Left lobe of liver (tissue), 2 donors: ENCODE data around the gene CNOT8. TPM values are rescaled to one million over a fixed set of nuclear protein-coding genes. Genes with fewer than 3 reads are reported as not detected.

Experiments used
- ATAC-seq: fragments of 200-7000 bp; cut with Tn5 transposase; one replicate; pipeline ENCODE4 v1.9.1; 2020; ENCODE audit warnings: mild to moderate bottlenecking, moderate library complexity
- DNase-seq: peaks from one replicate; pipeline ENCODE4 v3.0.0-alpha.2; 2020; ENCODE audit warnings: low spot score
- total RNA-seq: library from RNA; stranded (reverse); gene quantifications from one replicate; pipeline ENCODE4 v1.2.1, GENCODE V29; 2021
- donor health status: DM: no; HTN: no; CAD: no; lungs with moderate emphysema.
- donor health status: DM: no; HTN: yes; CAD: no.

The CNOT8 gene
- total RNA-seq, 1 donor from 2014 or later = 18.0 TPM

DNA sequence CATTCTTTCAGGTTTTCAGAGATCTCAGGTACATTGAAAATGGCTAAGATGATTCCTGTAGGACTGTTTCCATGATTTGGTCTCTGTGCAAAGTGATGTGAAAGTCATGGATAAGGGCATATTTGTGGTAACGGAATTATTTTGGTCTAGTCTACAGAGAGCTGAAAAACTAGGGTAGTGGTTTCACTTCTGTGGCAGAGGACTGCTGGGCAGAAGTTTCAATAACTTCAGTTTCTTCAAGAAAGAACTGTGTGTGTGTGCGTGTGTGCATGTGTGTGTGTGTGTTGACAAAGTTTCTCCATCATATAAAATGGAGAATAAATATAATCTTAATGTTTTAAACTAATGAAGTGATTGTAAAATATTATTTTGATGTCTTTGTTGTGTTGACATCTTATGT is 4.3 kb downstream of the CNOT8 start:
- no peak for ATAC-seq
- DNase-seq = no peak

DNA sequence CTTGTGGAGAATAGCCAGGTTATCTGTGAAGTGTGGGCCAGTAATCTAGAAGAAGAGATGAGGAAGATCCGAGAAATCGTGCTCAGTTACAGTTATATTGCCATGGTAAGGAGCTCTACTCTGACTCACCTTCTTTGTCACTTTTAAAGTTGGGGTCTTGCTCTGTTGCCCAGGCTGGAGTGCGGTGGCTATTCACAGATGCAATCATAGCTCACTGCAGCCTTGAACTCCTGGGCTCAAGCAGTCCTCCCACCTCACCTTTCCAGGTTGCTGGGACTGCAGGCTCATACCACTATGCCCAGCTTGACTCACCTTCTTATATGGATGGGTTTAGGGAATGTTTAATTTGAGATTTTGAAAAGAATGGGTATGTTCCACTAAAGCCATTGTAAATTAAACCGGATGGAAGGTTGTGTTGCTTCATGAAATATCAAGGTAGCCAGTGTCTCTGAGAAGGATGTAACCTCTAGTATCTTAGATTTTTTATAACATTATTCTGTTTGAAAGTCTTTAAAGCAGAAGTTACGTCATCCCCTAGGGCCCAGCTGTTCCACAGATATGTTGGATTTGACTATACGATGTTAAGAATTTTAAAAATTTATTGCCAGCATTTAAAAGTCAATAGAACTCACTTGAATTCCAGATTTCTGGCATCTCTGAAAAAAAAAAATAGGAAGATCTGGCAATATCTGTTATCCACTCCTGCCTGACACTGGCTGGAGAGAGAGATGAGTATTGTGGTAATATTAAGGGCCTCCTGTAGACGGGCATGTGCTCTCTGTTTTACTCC is 5.1 kb downstream of the CNOT8 start:
- DNase-seq (no peak), ATAC-seq (no peak)

- ATAC-seq = no peak
- DNase-seq = no peak
Measured at GRCh38 chr5:154865466-154866184, 7.2 kb downstream of the CNOT8 start.

- DNase-seq (no peak), ATAC-seq (no peak)
Measured at GRCh38 chr5:154866841-154867240, 8.4 kb downstream of the CNOT8 start.

DNA sequence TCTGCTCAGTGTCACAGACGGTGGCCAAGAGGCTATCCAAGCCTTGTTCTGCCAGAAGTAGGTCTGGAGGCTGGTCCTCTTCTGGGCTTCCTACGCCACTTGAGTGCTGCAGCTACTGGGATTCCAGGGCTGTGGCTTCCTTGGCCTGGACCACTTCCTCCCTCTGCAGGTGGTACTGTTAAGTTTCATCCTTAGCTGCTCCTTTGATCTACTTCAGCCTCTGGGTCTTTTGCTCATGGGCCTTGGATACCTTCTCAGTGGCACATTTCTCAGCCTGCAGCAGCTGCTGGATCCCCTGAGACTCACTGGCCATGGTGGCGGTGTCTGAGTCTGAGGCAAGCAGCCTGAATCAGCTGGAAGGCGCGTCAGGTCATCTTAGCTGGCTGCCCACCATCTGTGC is 10.3 kb downstream of the CNOT8 start:
- DNase-seq = no peak
- peak; percentile 55 for ATAC-seq

DNA sequence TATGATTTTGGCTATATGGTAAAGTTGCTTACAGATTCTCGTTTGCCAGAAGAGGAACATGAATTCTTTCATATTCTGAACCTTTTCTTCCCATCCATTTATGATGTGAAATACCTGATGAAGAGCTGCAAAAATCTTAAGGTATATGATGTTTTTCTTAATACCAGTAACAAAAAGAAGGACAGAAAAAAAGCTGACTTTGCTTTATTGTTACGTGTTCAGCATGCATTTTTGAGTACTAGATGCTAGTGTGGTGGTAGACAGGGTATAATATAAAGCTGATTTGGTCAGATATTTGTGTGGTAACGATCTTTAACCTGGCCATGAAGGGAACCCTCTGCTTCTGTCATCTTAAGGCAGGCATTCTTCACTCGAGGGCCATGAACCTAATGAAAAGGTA is 13.3 kb downstream of the CNOT8 start:
- no peak for ATAC-seq

DNA sequence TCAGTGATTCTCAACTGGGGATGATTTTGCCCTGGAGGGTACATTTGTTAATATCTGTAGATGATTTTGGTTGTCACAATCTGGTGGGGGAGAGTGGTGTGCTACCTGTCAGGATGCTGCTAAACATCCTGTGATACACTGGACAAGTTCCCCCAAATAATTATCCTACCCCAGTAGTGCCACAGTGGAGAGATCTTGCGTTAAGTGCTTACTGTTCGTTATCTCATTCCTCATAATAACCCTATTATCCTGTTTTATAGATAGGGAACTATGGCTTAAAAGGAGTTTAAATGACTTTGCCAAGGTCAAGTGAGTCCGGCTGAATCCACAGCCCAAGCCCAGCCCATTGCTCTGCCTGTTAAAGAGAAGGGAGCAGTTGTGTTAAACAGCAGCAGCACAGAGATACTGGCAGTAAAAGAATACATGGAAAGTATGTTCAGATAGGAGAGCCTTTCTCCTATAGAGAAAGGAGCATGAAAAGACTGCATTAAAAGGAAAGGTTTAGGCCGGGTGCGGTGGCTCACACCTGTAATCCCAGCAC is 15.4 kb downstream of the CNOT8 start:
- no peak for ATAC-seq

More for the DNA sequence above, 13.3 kb downstream of the CNOT8 start:
- DNase-seq = no peak

GRCh38 chr5:154878642-154879335 is 20.4 kb downstream of the CNOT8 start:
- no peak for ATAC-seq
- DNase-seq = no peak

More for the DNA sequence above, 15.4 kb downstream of the CNOT8 start:
- no peak for DNase-seq

- ATAC-seq (no peak), DNase-seq (no peak)
Measured at GRCh38 chr5:154881986-154882385, 23.6 kb downstream of the CNOT8 start.

DNA sequence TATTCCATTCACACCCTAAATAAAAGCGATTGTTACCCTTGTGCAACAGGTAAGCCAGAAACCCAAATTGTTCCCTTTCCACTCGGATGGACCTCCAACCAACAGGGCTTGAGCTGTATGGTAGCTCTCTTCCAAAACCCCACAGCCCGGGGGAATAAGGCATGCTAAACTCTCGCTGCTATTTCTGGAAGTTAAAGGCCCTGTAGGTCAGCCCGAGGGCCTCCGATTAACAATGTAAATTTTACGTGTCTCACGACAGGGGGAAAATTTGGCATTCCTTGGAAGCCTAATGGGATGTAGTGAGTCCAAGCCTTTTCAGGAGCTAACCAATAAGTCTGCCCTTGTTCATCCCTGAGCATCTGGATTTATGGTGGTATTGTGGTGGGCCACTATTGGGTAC is 26.0 kb downstream of the CNOT8 start:
- ATAC-seq = no peak
- no peak for DNase-seq

GRCh38 chr5:154885439-154885838 is 27.0 kb downstream of the CNOT8 start:
- no peak for DNase-seq
- ATAC-seq = no peak

DNA sequence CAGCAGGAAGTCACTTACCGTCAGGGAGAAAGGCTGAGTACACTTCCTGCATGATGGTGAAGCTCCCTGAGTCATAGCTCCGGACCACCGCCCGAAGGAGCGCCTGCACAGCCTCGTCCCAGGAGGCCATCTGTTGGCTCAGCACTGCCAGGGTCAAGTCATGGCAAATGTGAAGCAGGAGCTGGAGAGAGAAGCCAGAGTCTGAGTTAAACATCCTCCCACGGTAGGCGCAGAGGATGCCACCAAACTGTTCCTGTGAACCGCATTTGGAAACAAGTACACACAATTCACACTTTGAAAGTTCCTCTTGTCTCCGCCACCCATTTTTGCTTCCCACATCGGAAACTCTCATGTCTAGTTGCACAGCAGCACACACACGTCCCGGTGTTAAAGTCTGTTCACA is 33.9 kb downstream of the CNOT8 start:
- no peak for DNase-seq
- ATAC-seq = no peak

DNA sequence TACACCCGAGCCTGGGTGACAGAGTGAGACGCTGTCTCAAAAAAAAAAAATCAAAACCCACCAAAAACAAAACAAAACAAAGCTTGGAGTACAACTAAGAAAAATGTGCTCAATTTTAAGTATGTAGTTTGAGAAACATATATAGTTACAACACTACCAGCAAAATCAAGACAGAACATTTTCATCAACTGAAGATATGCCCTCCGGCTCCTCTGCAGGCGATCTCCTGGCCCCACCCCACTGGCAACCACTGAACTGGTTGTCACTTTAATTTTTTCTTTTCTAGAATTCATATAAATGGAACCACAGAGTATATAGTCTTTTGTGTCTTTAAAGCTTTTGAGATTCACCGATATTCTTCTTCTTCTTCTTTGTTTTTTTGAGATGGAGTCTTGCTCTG is 35.0 kb downstream of the CNOT8 start:
- DNase-seq = no peak

GRCh38 chr5:154895606-154896561 is 37.5 kb downstream of the CNOT8 start:
- ATAC-seq = no peak
- no peak for DNase-seq

More for the DNA sequence above, 35.0 kb downstream of the CNOT8 start:
- no peak for ATAC-seq

GRCh38 chr5:154896562-154897165 is 38.2 kb downstream of the CNOT8 start:
- DNase-seq = no peak
- ATAC-seq = no peak

GRCh38 chr5:154898210-154898609 is 39.8 kb downstream of the CNOT8 start:
- DNase-seq = no peak
- ATAC-seq = peak; percentile 70

- ATAC-seq (peak; percentile 65), DNase-seq (no peak)
Measured at GRCh38 chr5:154899151-154899816, 40.9 kb downstream of the CNOT8 start.

DNA sequence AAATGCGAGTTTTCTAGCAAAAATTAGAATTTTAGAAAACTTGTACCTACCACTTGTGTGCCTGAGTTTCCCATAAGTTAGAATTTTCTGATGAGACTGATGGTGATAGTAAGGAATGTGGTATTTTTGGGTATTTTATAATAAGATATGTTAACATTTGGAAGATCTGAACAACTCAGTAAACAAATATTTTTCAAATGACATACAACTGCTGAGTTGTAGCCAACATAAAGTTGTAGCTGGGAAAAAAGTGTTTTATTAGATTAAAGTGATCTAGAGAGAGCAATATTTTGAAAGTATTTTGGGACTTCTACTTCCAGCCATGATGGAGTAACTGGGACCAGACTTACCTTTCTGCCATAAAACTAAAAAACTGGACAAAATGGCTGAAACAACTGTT is 41.6 kb downstream of the CNOT8 start:
- no peak for ATAC-seq
- DNase-seq = no peak

GRCh38 chr5:154901276-154901675 is 42.8 kb downstream of the CNOT8 start:
- no peak for DNase-seq
- no peak for ATAC-seq
